ES-I3 (cell line): ENCODE data around the gene TSPAN18.

Experiments used
- H3K36me3 ChIP-seq: 2 replicates; pipeline ENCODE4 v1.6.1; 2013; ENCODE audit warnings: mild to moderate bottlenecking, low read length, control low read depth, moderate library complexity; ENCODE audit not compliant: insufficient read depth
- H3K4me1 ChIP-seq: 2 replicates; pipeline ENCODE4 v1.6.1; 2013; ENCODE audit warnings: mild to moderate bottlenecking, control low read depth, low read length; ENCODE audit not compliant: insufficient read depth
- H3K9ac ChIP-seq: 2 replicates; pipeline ENCODE4 v1.6.1; 2013; ENCODE audit warnings: low read depth, mild to moderate bottlenecking, low read length, moderate library complexity
- H3K9me3 ChIP-seq: 2 replicates; pipeline ENCODE4 v1.6.1; 2013; ENCODE audit warnings: mild to moderate bottlenecking, low read length, moderate library complexity; ENCODE audit not compliant: control insufficient read depth, insufficient read depth

TSPAN18 gene

GRCh38 chr11:44916801-44917385 is 190.1 kb downstream of the TSPAN18 start:
- Histone ChIP-seq H3K4me1 (peaks cover 7% of the 10 kb centered on the region), H3K9ac (no peak overlapping the region), H3K36me3 (no peaks in the 10 kb centered on the region; the same call in 1 of the 2 replicates), H3K9me3 (no peaks in the 10 kb centered on the region)

GRCh38 chr11:44917741-44918140 is 191.0 kb downstream of the TSPAN18 start:
- Histone ChIP-seq H3K9ac (no peak overlapping the region), H3K9me3 (no peaks in the 10 kb centered on the region), H3K4me1 (no peaks in the 10 kb centered on the region), H3K36me3 (no peaks in the 10 kb centered on the region; the same call in 1 of the 2 replicates)

GRCh38 chr11:44920451-44920850 is 193.7 kb downstream of the TSPAN18 start:
- H3K36me3 ChIP-seq: no peaks in the 10 kb centered on the region; the same call in 1 of the 2 replicates
- no peaks in the 10 kb centered on the region for H3K9me3 ChIP-seq
- no peaks in the 10 kb centered on the region for H3K4me1 ChIP-seq
- no peak overlapping the region for H3K9ac ChIP-seq

- H3K36me3 ChIP-seq: no peaks in the 10 kb centered on the region
- no peaks in the 10 kb centered on the region; the same call in 1 of the 2 replicates for H3K4me1 ChIP-seq
- no peak overlapping the region for H3K9ac ChIP-seq
- no peaks in the 10 kb centered on the region for H3K9me3 ChIP-seq
These were observed 196.4 kb downstream of the TSPAN18 start for GRCh38 chr11:44923115-44923514.

- Histone ChIP-seq H3K36me3 (no peaks in the 10 kb centered on the region), H3K9ac (no peak overlapping the region), H3K4me1 (no peaks in the 10 kb centered on the region; the same call in 1 of the 2 replicates), H3K9me3 (no peaks in the 10 kb centered on the region)
These were observed 197.0 kb downstream of the TSPAN18 start for GRCh38 chr11:44923806-44924205.

- H3K4me1 ChIP-seq: peaks cover 6% of the 10 kb centered on the region; the same call in 1 of the 2 replicates
- H3K9me3 ChIP-seq: no peaks in the 10 kb centered on the region
- no peak overlapping the region for H3K9ac ChIP-seq
- no peaks in the 10 kb centered on the region for H3K36me3 ChIP-seq
These were observed 199.3 kb downstream of the TSPAN18 start for GRCh38 chr11:44926036-44926435.

GRCh38 chr11:44927174-44927661 is 200.5 kb downstream of the TSPAN18 start:
- no peaks in the 10 kb centered on the region for H3K9me3 ChIP-seq
- no peak overlapping the region for H3K9ac ChIP-seq
- H3K4me1 ChIP-seq: peaks cover 11% of the 10 kb centered on the region; the same call in 1 of the 2 replicates
- H3K36me3 ChIP-seq: no peaks in the 10 kb centered on the region

GRCh38 chr11:44928144-44928543 is 201.4 kb downstream of the TSPAN18 start:
- H3K4me1 ChIP-seq: peaks cover 11% of the 10 kb centered on the region; the same call in 1 of the 2 replicates

GRCh38 chr11:44928816-44929215 is 202.1 kb downstream of the TSPAN18 start:
- Histone ChIP-seq H3K36me3 (no peaks in the 10 kb centered on the region), H3K9me3 (no peaks in the 10 kb centered on the region), H3K4me1 (peaks cover 11% of the 10 kb centered on the region; the same call in 1 of the 2 replicates), H3K9ac (no peak overlapping the region)

More at GRCh38 chr11:44928144-44928543, 201.4 kb downstream of the TSPAN18 start:
- Histone ChIP-seq H3K9ac (no peak overlapping the region), H3K9me3 (no peaks in the 10 kb centered on the region), H3K36me3 (no peaks in the 10 kb centered on the region)

GRCh38 chr11:44930588-44931302 is 204.0 kb downstream of the TSPAN18 start:
- Histone ChIP-seq H3K36me3 (no peaks in the 10 kb centered on the region), H3K9ac (no peak overlapping the region), H3K4me1 (peaks cover 11% of the 10 kb centered on the region; the same call in 1 of the 2 replicates), H3K9me3 (no peaks in the 10 kb centered on the region)

- Histone ChIP-seq H3K4me1 (peaks cover 11% of the 10 kb centered on the region; the same call in 1 of the 2 replicates), H3K9ac (no peak overlapping the region), H3K9me3 (no peaks in the 10 kb centered on the region), H3K36me3 (no peaks in the 10 kb centered on the region)
These were observed 204.7 kb downstream of the TSPAN18 start for GRCh38 chr11:44931466-44931865.

- Histone ChIP-seq H3K36me3 (no peaks in the 10 kb centered on the region), H3K9ac (no peak overlapping the region), H3K4me1 (peaks cover 9% of the 10 kb centered on the region; the same call in 1 of the 2 replicates), H3K9me3 (no peaks in the 10 kb centered on the region)
These were observed 207.3 kb downstream of the TSPAN18 start for GRCh38 chr11:44934110-44934509.

- Histone ChIP-seq H3K4me1 (peaks cover 5% of the 10 kb centered on the region; the same call in 1 of the 2 replicates), H3K9me3 (no peaks in the 10 kb centered on the region), H3K36me3 (no peaks in the 10 kb centered on the region), H3K9ac (no peak overlapping the region)
These were observed 208.0 kb downstream of the TSPAN18 start for GRCh38 chr11:44934735-44935250.

GRCh38 chr11:44936525-44936924 is 209.8 kb downstream of the TSPAN18 start:
- Histone ChIP-seq H3K9me3 (no peaks in the 10 kb centered on the region), H3K9ac (no peak overlapping the region), H3K4me1 (no peaks in the 10 kb centered on the region), H3K36me3 (no peaks in the 10 kb centered on the region)
